ENCODE measurements around the gene PARVB.

Gene PARVB

GRCh38 chr22:44024288-44024921, at the start of gene PARVB:
Gene PARVB, plus strand, starts transcription at chr22:44024302. Its CDS starts 38 bp downstream, at chr22:44024340.
- no peak for DNase-seq

- DNase-seq: no peak
These were observed 49.1 kb upstream of the PARVB start for GRCh38 chr22:43975041-43975440.

GRCh38 chr22:43976861-43977795, 47.0 kb upstream of the PARVB start:
- DNase-seq: no peak

- no peak for DNase-seq
These were observed 45.5 kb upstream of the PARVB start for GRCh38 chr22:43978558-43978957.

- no peak for DNase-seq
These were observed 43.5 kb upstream of the PARVB start for GRCh38 chr22:43980579-43980978.

- no peak for DNase-seq
These were observed 43.1 kb upstream of the PARVB start for GRCh38 chr22:43980996-43981395.

- DNase-seq: no peak
These were observed 40.3 kb upstream of the PARVB start for GRCh38 chr22:43983808-43984207.

GRCh38 chr22:43985532-43985931, 38.6 kb upstream of the PARVB start:
- DNase-seq: no peak

- DNase-seq: no peak
These were observed 35.8 kb upstream of the PARVB start for GRCh38 chr22:43988116-43988820.

GRCh38 chr22:43988960-43989359, 35.1 kb upstream of the PARVB start:
- no peak for DNase-seq

GRCh38 chr22:43990044-43990443, 34.1 kb upstream of the PARVB start:
- no peak for DNase-seq

GRCh38 chr22:43991316-43992020, 32.6 kb upstream of the PARVB start:
- DNase-seq: no peak

GRCh38 chr22:43992331-43992821, 31.7 kb upstream of the PARVB start:
- no peak for DNase-seq

- DNase-seq: peak; percentile 29
These were observed 30.9 kb upstream of the PARVB start for GRCh38 chr22:43993072-43993760.

- DNase-seq: no peak
These were observed 30.1 kb upstream of the PARVB start for GRCh38 chr22:43994006-43994405.

GRCh38 chr22:43994416-43994815, 29.7 kb upstream of the PARVB start:
- no peak for DNase-seq

GRCh38 chr22:43995057-43995685, 28.9 kb upstream of the PARVB start:
- no peak for DNase-seq

GRCh38 chr22:43995798-43996169, 28.3 kb upstream of the PARVB start:
- DNase-seq: no peak

- no peak for DNase-seq
These were observed 27.7 kb upstream of the PARVB start for GRCh38 chr22:43996170-43996980.

- DNase-seq: no peak
These were observed 27.2 kb upstream of the PARVB start for GRCh38 chr22:43996981-43997265.

GRCh38 chr22:43998679-43999264, 25.3 kb upstream of the PARVB start:
- no peak for DNase-seq

Data from NCI-H1436 (cell line).